ENCODE measurements around the gene CADPS. TPM values are rescaled to one million over a fixed set of nuclear protein-coding genes. Genes with fewer than 3 reads are reported as not detected.

CADPS gene
- total and polyA plus RNA-seq, 9 donors: 0.47 to 4.4 (median 1.6) TPM

DNA sequence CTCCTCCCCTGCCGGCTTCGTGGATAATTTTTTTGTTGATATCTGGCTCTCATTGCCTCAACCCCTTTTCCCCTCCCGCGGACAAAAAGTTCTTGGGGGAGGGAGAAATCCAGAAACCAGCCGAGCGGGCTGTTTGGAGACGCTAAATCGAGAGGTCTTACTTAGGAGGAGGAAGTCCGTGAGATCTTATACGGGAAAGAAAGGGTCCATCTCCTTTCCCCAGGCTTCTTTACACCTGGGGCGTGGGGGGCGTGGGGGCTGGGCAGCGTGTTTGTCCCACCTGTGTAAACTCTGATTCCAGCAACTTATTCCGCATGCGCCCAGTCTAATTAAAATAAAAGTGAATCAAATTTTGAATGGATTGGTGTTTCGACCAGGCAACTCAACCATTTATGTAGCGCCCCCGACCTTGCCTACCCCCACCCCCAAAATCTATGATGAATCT is 364 bp upstream of the CADPS start:
- H3K36me3 ChIP-seq (ENCODE audit: control insufficient read depth, insufficient read depth, low read length): no peaks in the 10 kb centered on the region
- peaks cover 30% of the 10 kb centered on the region for H3K27me3 ChIP-seq (ENCODE audit: control insufficient read depth, insufficient read depth, low read length)
- 7% methylated on average over 3 of the region's 18 CpGs for WGBS (ENCODE audit: insufficient coverage)
- H3K4me3 ChIP-seq (ENCODE audit: low read length): no peak overlapping the region
- peaks cover 6% of the 10 kb centered on the region for H3K9me3 ChIP-seq (replicated peaks; ENCODE audit: control insufficient read depth, low read depth, low read length)
- H3K27ac ChIP-seq (ENCODE audit: low read length): no peak overlapping the region
- peaks cover 16% of the 10 kb centered on the region for H3K4me1 ChIP-seq (ENCODE audit: control insufficient read depth, insufficient read depth, low read length)
- no peak for DNase-seq

DNA sequence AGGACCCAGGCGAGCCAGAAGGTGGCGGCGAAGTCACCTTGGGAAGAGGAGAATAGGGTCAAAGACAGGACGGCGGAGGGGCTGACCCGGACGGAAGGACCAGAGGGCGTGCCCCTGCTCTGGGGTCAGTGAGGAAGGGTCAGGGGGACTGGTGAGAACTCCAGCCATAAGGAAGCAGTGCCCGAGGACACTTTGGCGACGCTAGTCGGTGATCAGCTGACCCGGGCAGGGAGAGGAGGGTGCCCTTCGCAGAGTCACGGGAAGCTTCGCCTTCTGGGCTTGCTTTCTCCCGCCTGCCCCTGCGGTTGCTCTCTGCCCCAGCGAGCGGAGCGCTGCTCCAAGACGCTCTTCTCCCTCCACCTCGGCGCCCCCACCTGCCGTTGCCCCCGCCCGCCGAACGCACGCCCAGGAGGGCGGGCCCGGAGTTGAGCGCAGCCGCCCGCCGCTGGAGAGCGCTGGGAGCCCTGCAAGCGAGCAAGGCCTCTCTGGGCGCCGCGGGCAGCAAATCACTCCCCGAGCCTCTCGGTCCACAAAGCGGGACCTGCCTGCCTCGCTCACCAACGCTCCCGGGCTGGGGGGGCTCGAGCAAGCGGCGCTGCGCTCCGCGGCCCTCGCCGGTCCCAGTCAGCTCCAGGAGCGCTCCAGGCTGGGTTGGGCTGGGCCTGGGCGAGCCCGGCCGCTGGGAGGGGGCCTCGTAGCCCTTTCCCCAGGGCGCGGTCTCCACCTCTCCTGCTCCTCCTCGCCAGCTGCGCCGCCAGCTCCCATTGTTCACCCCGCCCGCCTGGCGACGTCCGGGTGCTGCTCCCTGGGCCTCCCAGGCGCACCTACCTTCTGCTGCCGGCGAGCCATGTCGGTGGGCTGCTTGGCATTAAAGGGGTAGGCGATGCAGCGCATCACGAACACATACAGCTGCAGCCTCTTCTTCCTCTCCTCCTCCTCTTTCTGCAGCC is 1.2 kb downstream of the CADPS start:
- WGBS (ENCODE audit: insufficient coverage): under 1% methylated on average over 73 of the region's 77 CpGs
- Histone ChIP-seq H3K27me3 (ENCODE audit: control insufficient read depth, insufficient read depth, low read length) (peaks cover 30% of the 10 kb centered on the region), H3K9me3 (replicated peaks; ENCODE audit: control insufficient read depth, low read depth, low read length) (peaks cover 6% of the 10 kb centered on the region), H3K4me1 (ENCODE audit: control insufficient read depth, insufficient read depth, low read length) (peaks cover 16% of the 10 kb centered on the region), H3K4me3 (ENCODE audit: low read length) (peak overlapping the region; percentile 36), H3K36me3 (ENCODE audit: control insufficient read depth, insufficient read depth, low read length) (no peaks in the 10 kb centered on the region), H3K27ac (ENCODE audit: low read length) (no peak overlapping the region)
- peak; percentile 18 for DNase-seq

DNA sequence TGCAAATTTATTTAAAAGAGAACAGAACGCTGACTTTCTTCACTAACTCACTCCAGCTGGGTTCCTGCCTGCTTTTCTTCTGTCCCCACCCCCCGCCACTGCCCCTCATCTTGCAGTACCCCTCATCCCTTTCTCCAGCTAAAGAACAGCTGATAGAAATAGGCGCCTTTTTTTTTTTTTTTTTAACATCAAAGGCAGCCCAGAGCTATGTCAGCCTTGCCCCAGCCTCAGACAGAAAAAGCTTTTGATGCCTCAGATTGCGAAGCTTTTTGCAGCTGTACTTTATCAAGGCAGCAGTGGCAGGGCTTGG is 1.8 kb downstream of the CADPS start:
- Histone ChIP-seq H3K4me1 (ENCODE audit: control insufficient read depth, insufficient read depth, low read length) (peaks cover 16% of the 10 kb centered on the region), H3K4me3 (ENCODE audit: low read length) (peak overlapping the region; percentile 36), H3K27me3 (ENCODE audit: control insufficient read depth, insufficient read depth, low read length) (peaks cover 30% of the 10 kb centered on the region), H3K27ac (ENCODE audit: low read length) (no peak overlapping the region), H3K9me3 (replicated peaks; ENCODE audit: control insufficient read depth, low read depth, low read length) (peaks cover 6% of the 10 kb centered on the region), H3K36me3 (ENCODE audit: control insufficient read depth, insufficient read depth, low read length) (no peaks in the 10 kb centered on the region)
- peak; percentile 1 for DNase-seq
- WGBS (ENCODE audit: insufficient coverage): 19% methylated on average over 2 of the region's 4 CpGs

DNA sequence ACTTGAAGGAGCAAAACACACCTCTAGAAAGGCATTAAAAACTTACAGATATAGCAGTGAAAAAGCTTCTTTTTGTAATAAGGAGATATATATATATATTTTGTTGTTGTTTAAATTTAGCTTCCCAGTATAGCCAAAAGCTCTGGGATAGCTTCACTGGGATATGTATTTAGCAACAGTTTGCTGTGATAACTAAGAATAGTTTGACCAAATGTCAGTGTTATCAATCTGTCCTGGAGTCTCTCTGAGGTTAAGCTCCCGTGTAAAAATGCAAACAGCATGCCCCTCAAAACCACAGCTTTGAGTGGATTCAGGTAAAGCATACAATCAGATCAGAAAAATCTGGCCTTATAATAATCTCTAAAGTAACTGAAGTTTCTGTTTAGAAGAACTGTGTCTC is 2.9 kb downstream of the CADPS start:
- Histone ChIP-seq H3K9me3 (replicated peaks; ENCODE audit: control insufficient read depth, low read depth, low read length) (peaks cover 6% of the 10 kb centered on the region), H3K27me3 (ENCODE audit: control insufficient read depth, insufficient read depth, low read length) (peaks cover 30% of the 10 kb centered on the region), H3K36me3 (ENCODE audit: control insufficient read depth, insufficient read depth, low read length) (no peaks in the 10 kb centered on the region), H3K4me1 (ENCODE audit: control insufficient read depth, insufficient read depth, low read length) (peaks cover 16% of the 10 kb centered on the region), H3K27ac (ENCODE audit: low read length) (no peak overlapping the region), H3K4me3 (ENCODE audit: low read length) (no peak overlapping the region)
- WGBS (ENCODE audit: insufficient coverage): no CpG with 5 or more reads among the region's 1 CpG
- no peak for DNase-seq

DNA sequence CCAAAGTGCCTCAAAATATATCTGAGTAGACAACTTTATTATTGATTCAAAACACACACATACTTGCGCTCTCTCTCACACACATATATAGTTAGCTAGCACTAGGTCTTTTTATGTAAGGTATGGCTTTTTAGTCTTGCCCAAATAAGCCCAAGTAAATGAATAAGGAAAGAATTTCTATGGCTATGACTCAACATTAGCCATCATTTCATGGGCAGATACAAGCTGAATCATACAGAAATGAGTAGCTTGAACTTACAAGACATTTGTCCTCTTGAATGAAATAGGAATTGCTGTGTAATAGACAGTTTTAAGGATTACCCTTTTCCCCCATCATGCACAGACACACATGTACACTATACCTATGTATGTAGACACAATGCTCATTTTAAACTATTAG is 4.9 kb downstream of the CADPS start:
- no peak overlapping the region for H3K27ac ChIP-seq (ENCODE audit: low read length)
- peaks cover 14% of the 10 kb centered on the region for H3K4me1 ChIP-seq (ENCODE audit: control insufficient read depth, insufficient read depth, low read length)
- H3K27me3 ChIP-seq (ENCODE audit: control insufficient read depth, insufficient read depth, low read length): peaks cover 21% of the 10 kb centered on the region
- DNase-seq: no peak
- WGBS (ENCODE audit: insufficient coverage): no CpG with 5 or more reads among the region's 1 CpG
- H3K4me3 ChIP-seq (ENCODE audit: low read length): no peak overlapping the region
- no peaks in the 10 kb centered on the region for H3K36me3 ChIP-seq (ENCODE audit: control insufficient read depth, insufficient read depth, low read length)
- H3K9me3 ChIP-seq (replicated peaks; ENCODE audit: control insufficient read depth, low read depth, low read length): no peaks in the 10 kb centered on the region

DNA sequence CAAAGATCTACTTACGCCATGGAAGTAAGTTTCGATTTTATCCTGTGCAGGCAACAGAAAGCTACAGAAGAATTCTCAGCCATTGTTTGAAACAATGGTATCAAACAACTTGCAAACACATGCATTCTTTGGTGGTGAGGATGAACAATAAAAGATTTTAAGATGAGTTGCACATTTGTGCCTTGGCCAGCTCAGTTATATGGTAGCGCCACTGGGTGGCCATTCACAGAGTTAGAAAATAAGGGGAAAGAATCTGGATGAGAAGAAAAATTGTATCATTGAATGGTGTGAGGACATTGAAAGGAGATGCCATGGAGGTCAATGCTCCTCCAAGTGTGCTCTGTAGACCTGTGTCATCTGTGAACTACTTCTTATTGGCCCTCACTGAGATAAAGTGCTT is 11.6 kb downstream of the CADPS start:
- DNase-seq: no peak
- WGBS (ENCODE audit: insufficient coverage): 96% methylated on average over 3 of the region's 3 CpGs

DNA sequence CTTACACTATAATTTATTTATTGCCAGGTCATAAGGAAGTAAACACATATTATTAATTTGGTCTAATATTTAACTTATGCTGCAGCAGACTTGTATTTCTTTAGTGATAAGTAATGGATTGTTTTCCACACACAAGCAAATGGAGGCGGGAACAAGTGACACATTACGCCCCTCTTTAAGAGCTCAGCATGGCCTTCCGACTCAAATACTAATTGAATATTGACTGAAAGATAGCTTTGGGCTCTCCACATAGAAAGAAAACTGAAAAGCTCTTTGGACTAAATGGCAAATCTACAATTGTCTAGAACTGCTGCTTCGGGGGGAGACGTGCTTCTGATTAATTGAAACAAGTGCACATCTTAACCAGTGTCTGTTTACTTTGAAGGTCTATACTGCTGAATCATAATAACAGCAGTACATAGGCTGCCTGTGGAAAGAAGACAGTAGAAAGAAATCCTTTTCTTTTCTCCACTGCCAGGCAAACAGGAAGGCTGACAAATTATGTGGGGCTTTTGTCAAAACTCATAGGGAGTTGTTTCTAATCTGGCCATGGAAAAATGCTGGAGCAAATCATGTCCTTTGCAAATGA is 15.9 kb downstream of the CADPS start:
- Histone ChIP-seq H3K27me3 (ENCODE audit: control insufficient read depth, insufficient read depth, low read length) (no peaks in the 10 kb centered on the region), H3K4me3 (ENCODE audit: low read length) (no peak overlapping the region), H3K27ac (ENCODE audit: low read length) (no peak overlapping the region), H3K36me3 (ENCODE audit: control insufficient read depth, insufficient read depth, low read length) (no peaks in the 10 kb centered on the region), H3K4me1 (ENCODE audit: control insufficient read depth, insufficient read depth, low read length) (no peaks in the 10 kb centered on the region), H3K9me3 (replicated peaks; ENCODE audit: control insufficient read depth, low read depth, low read length) (no peaks in the 10 kb centered on the region)
- no CpG with 5 or more reads among the region's 5 CpGs for WGBS (ENCODE audit: insufficient coverage)
- DNase-seq: no peak

More for the DNA sequence above, 11.6 kb downstream of the CADPS start:
- no peak overlapping the region for H3K27ac ChIP-seq (ENCODE audit: low read length)
- H3K4me1 ChIP-seq (ENCODE audit: control insufficient read depth, insufficient read depth, low read length): no peaks in the 10 kb centered on the region
- no peaks in the 10 kb centered on the region for H3K9me3 ChIP-seq (replicated peaks; ENCODE audit: control insufficient read depth, low read depth, low read length)
- no peaks in the 10 kb centered on the region for H3K27me3 ChIP-seq (ENCODE audit: control insufficient read depth, insufficient read depth, low read length)
- no peaks in the 10 kb centered on the region for H3K36me3 ChIP-seq (ENCODE audit: control insufficient read depth, insufficient read depth, low read length)
- no peak overlapping the region for H3K4me3 ChIP-seq (ENCODE audit: low read length)

DNA sequence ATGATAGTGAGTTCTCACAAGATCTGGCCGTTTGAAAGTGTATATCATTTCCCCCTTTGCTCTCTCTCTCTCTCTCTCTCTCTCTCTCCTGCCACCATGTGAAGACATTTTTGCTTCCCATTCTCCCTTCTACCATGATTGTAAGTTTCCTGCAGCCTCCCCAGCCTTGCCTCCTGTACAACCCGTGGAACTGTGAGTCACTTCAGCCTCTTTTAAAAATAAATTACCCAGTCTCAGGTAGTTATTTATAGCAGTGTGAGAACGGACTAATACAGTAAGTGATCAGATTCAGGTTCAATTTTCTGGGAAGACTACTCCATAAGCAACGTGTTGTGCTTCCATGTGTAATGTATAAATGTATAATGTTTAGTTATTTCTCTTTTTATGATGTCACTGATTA is 29.2 kb downstream of the CADPS start:
- H3K27ac ChIP-seq (ENCODE audit: low read length): no peak overlapping the region
- no peaks in the 10 kb centered on the region for H3K27me3 ChIP-seq (ENCODE audit: control insufficient read depth, insufficient read depth, low read length)
- DNase-seq: no peak
- no peak overlapping the region for H3K4me3 ChIP-seq (ENCODE audit: low read length)
- WGBS (ENCODE audit: insufficient coverage): no CpG with 5 or more reads among the region's 4 CpGs
- H3K36me3 ChIP-seq (ENCODE audit: control insufficient read depth, insufficient read depth, low read length): no peaks in the 10 kb centered on the region
- H3K4me1 ChIP-seq (ENCODE audit: control insufficient read depth, insufficient read depth, low read length): no peaks in the 10 kb centered on the region
- no peaks in the 10 kb centered on the region for H3K9me3 ChIP-seq (replicated peaks; ENCODE audit: control insufficient read depth, low read depth, low read length)

DNA sequence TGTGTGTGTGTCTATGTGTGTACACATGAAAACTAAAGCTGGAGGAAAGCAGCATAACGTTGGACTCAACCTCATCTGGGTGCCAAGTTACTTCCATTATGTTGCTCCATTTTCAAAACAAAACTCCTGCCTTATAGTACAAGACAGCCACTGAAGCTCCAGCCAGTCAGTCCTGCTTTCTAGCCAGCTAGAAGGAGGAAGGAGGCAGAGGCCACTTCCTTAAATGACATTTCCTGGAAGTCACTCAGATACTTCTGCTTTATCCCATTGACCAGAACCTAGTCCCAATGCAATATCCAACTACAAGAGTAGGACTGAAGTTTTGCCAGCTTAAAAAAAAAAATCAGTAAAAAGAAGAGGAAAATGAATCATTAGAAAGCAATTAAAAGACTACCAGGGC is 31.7 kb downstream of the CADPS start:
- H3K27ac ChIP-seq (ENCODE audit: low read length): no peak overlapping the region
- no peaks in the 10 kb centered on the region for H3K36me3 ChIP-seq (ENCODE audit: control insufficient read depth, insufficient read depth, low read length)
- no peaks in the 10 kb centered on the region for H3K27me3 ChIP-seq (ENCODE audit: control insufficient read depth, insufficient read depth, low read length)
- no peaks in the 10 kb centered on the region for H3K4me1 ChIP-seq (ENCODE audit: control insufficient read depth, insufficient read depth, low read length)
- no peak overlapping the region for H3K4me3 ChIP-seq (ENCODE audit: low read length)
- DNase-seq: no peak
- no CpG with 5 or more reads among the region's 1 CpG for WGBS (ENCODE audit: insufficient coverage)
- no peaks in the 10 kb centered on the region for H3K9me3 ChIP-seq (replicated peaks; ENCODE audit: control insufficient read depth, low read depth, low read length)

DNA sequence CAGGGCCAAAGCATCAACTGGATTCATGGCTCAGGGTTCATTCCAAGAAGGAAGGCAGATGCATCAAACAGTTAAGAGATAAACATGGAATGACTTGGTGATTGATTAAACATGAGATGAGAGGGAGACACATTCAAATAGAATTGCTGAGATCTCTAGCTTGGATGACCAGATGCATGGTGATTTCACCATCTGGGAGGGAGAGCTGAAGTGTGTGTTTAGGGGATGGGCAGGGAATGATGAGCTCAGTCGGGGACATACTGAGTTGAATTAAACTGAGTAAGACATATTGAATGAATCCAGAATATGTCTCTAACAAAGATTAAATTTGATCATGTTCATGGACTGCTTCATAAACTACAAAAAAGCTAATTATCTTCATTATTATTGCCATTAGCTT is 35.5 kb downstream of the CADPS start:
- no peak overlapping the region for H3K27ac ChIP-seq (ENCODE audit: low read length)
- H3K4me3 ChIP-seq (ENCODE audit: low read length): no peak overlapping the region
- no peaks in the 10 kb centered on the region for H3K27me3 ChIP-seq (ENCODE audit: control insufficient read depth, insufficient read depth, low read length)
- no peaks in the 10 kb centered on the region for H3K4me1 ChIP-seq (ENCODE audit: control insufficient read depth, insufficient read depth, low read length)
- no peaks in the 10 kb centered on the region for H3K9me3 ChIP-seq (replicated peaks; ENCODE audit: control insufficient read depth, low read depth, low read length)
- no CpG with 5 or more reads among the region's 1 CpG for WGBS (ENCODE audit: insufficient coverage)
- no peaks in the 10 kb centered on the region for H3K36me3 ChIP-seq (ENCODE audit: control insufficient read depth, insufficient read depth, low read length)
- no peak for DNase-seq

Data from muscle of leg (tissue), 11 donors.